GM23248 (cell line): ENCODE results near the gene RALGDS.

ENCODE experiments used
- EZH2 ChIP-seq: fragments of 200-600 bp; sonication (generic); IDR thresholded peaks from 2 replicates; pipeline ENCODE4 v1.6.1; 2018; ENCODE audit warnings: antibody characterized with exemption, mild to moderate bottlenecking; ENCODE audit not compliant: insufficient read depth, poor library complexity, severe bottlenecking
- EZH2phosphoT487 ChIP-seq: fragments of 200-600 bp; sonication (generic); IDR thresholded peaks from 2 replicates; pipeline ENCODE4 v1.6.1; 2018; ENCODE audit warnings: antibody characterized with exemption, moderate library complexity, mild to moderate bottlenecking, low read depth; ENCODE audit not compliant: insufficient read depth

- no peak for TF ChIP-seq EZH2
- TF ChIP-seq EZH2phosphoT487 = no peak
These were observed 56.6 kb downstream of the RALGDS start for GRCh38 chr9:133064241-133065069.
